ENCODE results near the gene PSMD9. TPM values are rescaled to one million over a fixed set of nuclear protein-coding genes. Genes with fewer than 3 reads are reported as not detected.
A peak's percentile ranks its signal among the peaks of the same experiment; 100 is the strongest.
"Not testable (repeated sequence)": the region's sequence is repeated elsewhere in the genome, so short reads cannot be mapped to it uniquely, and the experiment has no call there.

The PSMD9 gene
- total and polyA plus RNA-seq, 8 donors = 39.3 to 53.8 (median 45.4) TPM

GRCh38 chr12:121873216-121873569 lies 15.4 kb upstream of the PSMD9 start:
- peak; percentile 54 for ATAC-seq
- H3K4me1 ChIP-seq = peaks cover 0 to 33% of the 10 kb centered on the region in 2 donors
- DNase-seq = peak in 1 of 4 donors; percentile 49
- intact Hi-C loops (cut with DNase I) = no loop called here
- H3K27me3 ChIP-seq = no peaks in the 10 kb centered on the region
- no peaks in the 10 kb centered on the region for H3K9me3 ChIP-seq
- no peak overlapping the region for H3K4me3 ChIP-seq
- H3K36me3 ChIP-seq = no peaks in the 10 kb centered on the region
- H3K27ac ChIP-seq = peak overlapping the region; percentile 10 to 53
- no peak for TF ChIP-seq CTCF (IDR thresholded peaks at IDR 0.05)

GRCh38 chr12:121874071-121874470 lies 14.5 kb upstream of the PSMD9 start:
- intact Hi-C loops (cut with DNase I) = no loop called here
- ATAC-seq = no peak
- no peak for TF ChIP-seq CTCF (IDR thresholded peaks at IDR 0.05)

GRCh38 chr12:121875582-121875981 lies 13.0 kb upstream of the PSMD9 start:
- Histone ChIP-seq H3K27me3 (no peaks in the 10 kb centered on the region), H3K27ac (no peak overlapping the region), H3K4me3 (no peak overlapping the region), H3K9me3 (no peaks in the 10 kb centered on the region), H3K4me1 (peaks cover 0 to 33% of the 10 kb centered on the region in 2 donors), H3K36me3 (no peaks in the 10 kb centered on the region)
- DNase-seq = peak in 1 of 4 donors; percentile 14
- intact Hi-C loops (cut with DNase I) = no loop called here
- no peak for ATAC-seq
- no peak for TF ChIP-seq CTCF (IDR thresholded peaks at IDR 0.05)

More at GRCh38 chr12:121874071-121874470, 14.5 kb upstream of the PSMD9 start:
- Histone ChIP-seq H3K36me3 (no peaks in the 10 kb centered on the region), H3K27ac (peak overlapping the region in 1 of 2 donors; percentile 53), H3K4me3 (no peak overlapping the region), H3K9me3 (no peaks in the 10 kb centered on the region), H3K27me3 (no peaks in the 10 kb centered on the region), H3K4me1 (peaks cover 0 to 33% of the 10 kb centered on the region in 2 donors)
- DNase-seq = peak in 1 of 4 donors; percentile 2

- H3K27me3 ChIP-seq; H3K36me3 ChIP-seq; H3K4me3 ChIP-seq; H3K9me3 ChIP-seq; ATAC-seq; H3K27ac ChIP-seq; intact Hi-C loops (cut with DNase I): not testable (repeated sequence)
- H3K4me1 ChIP-seq = peaks cover 0 to 33% of the 10 kb centered on the region in 2 donors
- DNase-seq = peak in 1 of 4 donors; percentile 10
These were observed 12.5 kb upstream of the PSMD9 start for GRCh38 chr12:121876080-121876447.

GRCh38 chr12:121883315-121883660 lies 5.3 kb upstream of the PSMD9 start:
- intact Hi-C loops (cut with DNase I) = loop anchor here in 1 of 2 donors (10.0 kb wide), 1 partner anchor 88 kb away; the partner anchor contains the start of gene RHOF
- Histone ChIP-seq H3K27ac (no peak overlapping the region), H3K4me1 (no peaks in the 10 kb centered on the region), H3K36me3 (no peaks in the 10 kb centered on the region), H3K27me3 (no peaks in the 10 kb centered on the region), H3K9me3 (no peaks in the 10 kb centered on the region), H3K4me3 (no peak overlapping the region)
- ATAC-seq = no peak
- no peak for DNase-seq
- TF ChIP-seq CTCF (IDR thresholded peaks at IDR 0.05) = no peak

GRCh38 chr12:121885129-121885528 lies 3.5 kb upstream of the PSMD9 start:
- H3K4me1 ChIP-seq, DNase-seq, ATAC-seq, H3K9me3 ChIP-seq, H3K36me3 ChIP-seq, H3K27ac ChIP-seq, H3K4me3 ChIP-seq, H3K27me3 ChIP-seq: not testable (repeated sequence)
- intact Hi-C loops (cut with DNase I) = loop anchor here in 1 of 2 donors (10.0 kb wide), 1 partner anchor 90 kb away; the partner anchor contains the start of gene RHOF
